ENCODE measurements around the gene BICDL1. TPM values are rescaled to one million over a fixed set of nuclear protein-coding genes. Genes with fewer than 3 reads are reported as not detected.
A peak's percentile ranks its signal among the peaks of the same experiment; 100 is the strongest.

BICDL1 gene
- total and polyA plus RNA-seq, 8 donors, result 2.0 to 23.0 (median 6.8) TPM

DNA sequence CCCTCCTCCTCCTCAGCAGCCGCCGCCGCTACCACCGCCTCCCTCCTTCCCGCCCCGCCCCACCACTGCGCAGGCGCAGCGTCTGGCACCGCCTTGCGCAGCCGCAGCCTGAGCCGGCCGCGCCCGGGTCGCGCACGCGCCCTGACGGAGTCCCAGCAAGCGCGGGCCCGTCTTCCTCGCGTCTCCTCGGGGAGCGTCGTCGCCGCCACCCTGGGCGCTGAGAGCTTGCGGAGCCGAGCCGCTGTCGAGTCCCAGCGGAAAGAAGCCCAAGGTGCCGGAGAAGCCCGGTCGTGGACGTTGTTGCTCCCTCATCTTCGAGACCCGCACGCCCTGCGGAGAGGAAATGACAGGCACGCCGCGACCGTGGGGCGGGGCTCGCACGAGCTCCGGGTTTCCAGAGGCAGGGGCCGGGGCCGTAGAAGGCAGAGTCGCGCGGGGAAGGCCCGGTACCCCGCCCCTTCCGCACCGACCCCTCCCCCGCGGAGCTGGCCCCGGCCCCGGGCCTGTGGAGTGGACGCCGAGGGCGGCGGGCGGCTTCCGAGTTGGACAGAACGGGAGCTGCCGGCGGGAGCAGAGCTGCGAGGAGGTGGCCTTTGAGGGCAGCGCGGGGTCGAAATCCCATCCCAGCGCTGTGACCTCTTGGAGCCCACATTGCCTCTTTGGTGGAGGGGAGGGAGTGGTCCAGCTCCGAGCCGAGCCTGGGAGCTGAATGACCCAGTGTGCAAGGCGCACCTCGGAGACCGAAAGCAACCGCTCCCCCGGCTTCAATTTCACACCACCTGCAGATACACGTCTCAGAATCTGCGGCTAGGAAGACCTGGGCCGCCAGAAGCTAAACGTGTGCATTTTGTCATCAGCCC is 128.0 kb downstream of the BICDL1 start:
- Histone ChIP-seq H3K36me3 (no peaks in the 10 kb centered on the region), H3K27ac (peak overlapping the region; percentile 83 to 90 (median 88)), H3K27me3 (no peaks in the 10 kb centered on the region), H3K4me1 (peaks cover 0 to 23% (median 15%) of the 10 kb centered on the region in 3 donors), H3K9me3 (no peaks in the 10 kb centered on the region), H3K4me3 (peak overlapping the region; percentile 46 to 92 (median 84))
- peak; percentile 94 to 100 (median 97) for DNase-seq
- intact Hi-C loops (cut with DNase I), result no loop called here
- FAIRE-seq, result no peak
- TF ChIP-seq, protein P1, sequence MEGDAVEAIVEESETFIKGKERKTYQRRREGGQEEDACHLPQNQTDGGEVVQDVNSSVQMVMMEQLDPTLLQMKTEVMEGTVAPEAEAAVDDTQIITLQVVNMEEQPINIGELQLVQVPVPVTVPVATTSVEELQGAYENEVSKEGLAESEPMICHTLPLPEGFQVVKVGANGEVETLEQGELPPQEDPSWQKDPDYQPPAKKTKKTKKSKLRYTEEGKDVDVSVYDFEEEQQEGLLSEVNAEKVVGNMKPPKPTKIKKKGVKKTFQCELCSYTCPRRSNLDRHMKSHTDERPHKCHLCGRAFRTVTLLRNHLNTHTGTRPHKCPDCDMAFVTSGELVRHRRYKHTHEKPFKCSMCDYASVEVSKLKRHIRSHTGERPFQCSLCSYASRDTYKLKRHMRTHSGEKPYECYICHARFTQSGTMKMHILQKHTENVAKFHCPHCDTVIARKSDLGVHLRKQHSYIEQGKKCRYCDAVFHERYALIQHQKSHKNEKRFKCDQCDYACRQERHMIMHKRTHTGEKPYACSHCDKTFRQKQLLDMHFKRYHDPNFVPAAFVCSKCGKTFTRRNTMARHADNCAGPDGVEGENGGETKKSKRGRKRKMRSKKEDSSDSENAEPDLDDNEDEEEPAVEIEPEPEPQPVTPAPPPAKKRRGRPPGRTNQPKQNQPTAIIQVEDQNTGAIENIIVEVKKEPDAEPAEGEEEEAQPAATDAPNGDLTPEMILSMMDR (IDR thresholded peaks at IDR 0.05), result no peak
- ATAC-seq, result peak; percentile 86 to 95 (median 94)
- 0% methylated on average over 56 to 91 of the region's 91 CpGs for WGBS, 2 donors

DNA sequence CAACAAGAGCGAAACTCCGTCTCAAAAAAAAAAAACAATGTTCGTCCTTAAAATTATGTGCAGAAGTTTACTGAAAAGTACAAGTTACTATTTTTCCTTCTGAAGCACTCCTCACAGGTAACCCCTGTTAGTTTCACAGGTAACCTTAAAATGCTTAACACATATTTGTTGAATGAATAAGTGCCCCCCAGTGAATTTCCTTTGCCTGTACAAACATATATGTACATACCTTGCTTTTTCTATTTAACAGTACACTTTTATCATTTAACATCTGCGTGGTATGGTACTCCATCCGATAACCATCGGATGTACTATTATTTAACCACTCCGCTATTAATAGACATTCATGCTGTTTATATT is 128.9 kb downstream of the BICDL1 start:
- Histone ChIP-seq H3K27me3 (no peaks in the 10 kb centered on the region), H3K4me1 (peaks cover 0 to 23% (median 15%) of the 10 kb centered on the region in 3 donors), H3K9me3 (no peaks in the 10 kb centered on the region), H3K4me3 (peak overlapping the region in 3 of 4 donors; percentile 78 to 92 (median 90)), H3K27ac (peak overlapping the region in 2 of 4 donors; percentile 89 to 90), H3K36me3 (no peaks in the 10 kb centered on the region)
- WGBS, 2 donors, result 17 to 20% methylated on average over 7 of the region's 7 CpGs
- ATAC-seq, result no peak
- intact Hi-C loops (cut with DNase I), result no loop called here
- no peak for DNase-seq
- no peak for FAIRE-seq
- TF ChIP-seq, protein P1 (IDR thresholded peaks at IDR 0.05), result no peak

- H3K27ac ChIP-seq, result peak overlapping the region in 2 of 4 donors; percentile 40 to 60
- no peak for FAIRE-seq
Observed at GRCh38 chr12:120118321-120119061, 129.5 kb downstream of the BICDL1 start.

DNA sequence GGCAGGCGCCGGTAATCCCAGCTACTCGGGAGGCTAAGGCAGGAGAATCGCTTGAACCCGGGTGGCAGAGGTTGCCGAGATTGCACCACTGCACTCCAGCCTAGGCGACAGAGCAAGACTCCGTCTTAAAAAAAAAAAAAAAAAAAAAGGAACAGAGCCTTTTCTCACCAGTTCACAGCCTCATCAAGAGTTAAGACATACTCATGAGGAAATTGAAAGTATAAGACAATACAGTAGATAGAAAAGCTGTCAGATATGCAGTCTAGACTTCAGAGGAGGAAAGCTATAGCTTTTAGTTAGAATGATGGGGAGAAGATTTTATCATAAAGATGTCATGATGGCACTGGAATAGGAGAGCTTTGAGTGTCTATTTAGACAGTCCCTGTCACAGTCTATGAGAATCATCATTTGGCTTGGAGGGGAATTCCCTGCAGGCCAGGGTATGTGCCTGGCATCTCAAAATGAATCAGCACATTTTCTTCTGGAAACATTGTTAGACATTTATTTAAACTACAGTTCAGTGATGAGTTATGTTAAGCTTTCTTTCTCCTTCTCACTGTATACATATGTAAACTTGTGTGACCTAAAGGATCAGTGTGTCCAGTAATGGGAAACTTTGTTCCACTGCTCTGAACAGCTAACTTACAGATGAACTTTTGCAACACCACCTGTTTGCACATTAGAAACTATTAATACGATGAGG is 130.4 kb downstream of the BICDL1 start:
- TF ChIP-seq, protein P1 (IDR thresholded peaks at IDR 0.05), result no peak
- Histone ChIP-seq H3K4me3 (no peak overlapping the region), H3K36me3 (no peaks in the 10 kb centered on the region), H3K4me1 (peaks cover 0 to 23% (median 15%) of the 10 kb centered on the region in 3 donors), H3K27me3 (no peaks in the 10 kb centered on the region), H3K9me3 (no peaks in the 10 kb centered on the region), H3K27ac (peak overlapping the region in 2 of 4 donors; percentile 40 to 60)
- ATAC-seq, result no peak
- intact Hi-C loops (cut with DNase I), result no loop called here
- DNase-seq, result no peak
- FAIRE-seq, result no peak
- 86 to 91% methylated on average over 9 of the region's 9 CpGs for WGBS, 2 donors

More at GRCh38 chr12:120118321-120119061, 129.5 kb downstream of the BICDL1 start:
- WGBS, 2 donors, result 31 to 32% methylated on average over 11 of the region's 11 CpGs
- Histone ChIP-seq H3K9me3 (no peaks in the 10 kb centered on the region), H3K36me3 (no peaks in the 10 kb centered on the region), H3K4me1 (peaks cover 0 to 23% (median 15%) of the 10 kb centered on the region in 3 donors), H3K27me3 (no peaks in the 10 kb centered on the region), H3K4me3 (peak overlapping the region in 3 of 4 donors; percentile 78 to 92 (median 90))
- ATAC-seq, result peak in 2 of 4 donors; percentile 26 to 29
- TF ChIP-seq, protein P1 (IDR thresholded peaks at IDR 0.05), result no peak
- no peak for DNase-seq
- intact Hi-C loops (cut with DNase I), result no loop called here

Measured in pancreas (tissue), 10 donors.